ENCODE measurements around the gene KRT36. TPM values are rescaled to one million over a fixed set of nuclear protein-coding genes. Genes with fewer than 3 reads are reported as not detected.

The KRT36 gene
- total RNA-seq, 2 donors from 2014 or later, result not detected

- H3K27me3 ChIP-seq (replicated peaks; ENCODE audit: insufficient read depth), result no peaks in the 10 kb centered on the region
- H3K9me3 ChIP-seq, result no peaks in the 10 kb centered on the region
- no peaks in the 10 kb centered on the region for H3K36me3 ChIP-seq
- H3K27ac ChIP-seq, result no peak overlapping the region
- no peaks in the 10 kb centered on the region for H3K4me1 ChIP-seq (replicated peaks)
- 95% methylated on average over 10 of the region's 10 CpGs for WGBS
- DNase-seq (ENCODE audit: low spot score), result no peak
- H3K4me3 ChIP-seq, result no peak overlapping the region
- TF ChIP-seq POLR2A (IDR thresholded peaks at IDR 0.05) (no peak), POLR2AphosphoS5 (IDR thresholded peaks at IDR 0.05) (no peak), CTCF (IDR thresholded peaks at IDR 0.05) (no peak)
- intact Hi-C loops (cut with DNase I), result no loop called here
Measured at GRCh38 chr17:41480581-41480980, 9.1 kb downstream of the KRT36 start.

GRCh38 chr17:41480136-41480535 lies 9.6 kb downstream of the KRT36 start:
- intact Hi-C loops (cut with DNase I), result no loop called here
- WGBS, result 81% methylated on average over 2 of the region's 2 CpGs

GRCh38 chr17:41478237-41478636 lies 11.5 kb downstream of the KRT36 start:
- Histone ChIP-seq H3K27me3 (replicated peaks; ENCODE audit: insufficient read depth) (no peaks in the 10 kb centered on the region), H3K9me3 (no peaks in the 10 kb centered on the region), H3K4me3 (no peak overlapping the region), H3K4me1 (replicated peaks) (no peaks in the 10 kb centered on the region), H3K27ac (no peak overlapping the region), H3K36me3 (no peaks in the 10 kb centered on the region)
- WGBS, result 87% methylated on average over 8 of the region's 8 CpGs
- DNase-seq (ENCODE audit: low spot score), result no peak
- intact Hi-C loops (cut with DNase I), result no loop called here
- TF ChIP-seq POLR2A (IDR thresholded peaks at IDR 0.05) (no peak), POLR2AphosphoS5 (IDR thresholded peaks at IDR 0.05) (no peak), CTCF (IDR thresholded peaks at IDR 0.05) (no peak)

More at GRCh38 chr17:41480136-41480535, 9.6 kb downstream of the KRT36 start:
- Histone ChIP-seq H3K4me1 (replicated peaks) (no peaks in the 10 kb centered on the region), H3K27ac (no peak overlapping the region), H3K36me3 (no peaks in the 10 kb centered on the region), H3K9me3 (no peaks in the 10 kb centered on the region), H3K4me3 (no peak overlapping the region), H3K27me3 (replicated peaks; ENCODE audit: insufficient read depth) (no peaks in the 10 kb centered on the region)
- TF ChIP-seq CTCF (IDR thresholded peaks at IDR 0.05) (no peak), POLR2A (IDR thresholded peaks at IDR 0.05) (no peak), POLR2AphosphoS5 (IDR thresholded peaks at IDR 0.05) (no peak)
- DNase-seq (ENCODE audit: low spot score), result no peak

GRCh38 chr17:41476866-41477815 lies 12.6 kb downstream of the KRT36 start:
- 93% methylated on average over 22 of the region's 22 CpGs for WGBS
- H3K27me3 ChIP-seq (replicated peaks; ENCODE audit: insufficient read depth), result no peaks in the 10 kb centered on the region
- intact Hi-C loops (cut with DNase I), result no loop called here
- H3K4me3 ChIP-seq, result no peak overlapping the region
- no peaks in the 10 kb centered on the region for H3K9me3 ChIP-seq
- no peaks in the 10 kb centered on the region for H3K36me3 ChIP-seq
- TF ChIP-seq POLR2A (IDR thresholded peaks at IDR 0.05), result no peak
- TF ChIP-seq CTCF (IDR thresholded peaks at IDR 0.05), result no peak
- no peak for TF ChIP-seq POLR2AphosphoS5 (IDR thresholded peaks at IDR 0.05)
- no peak overlapping the region for H3K27ac ChIP-seq
- DNase-seq (ENCODE audit: low spot score), result no peak
- no peaks in the 10 kb centered on the region for H3K4me1 ChIP-seq (replicated peaks)

GRCh38 chr17:41475421-41475820 lies 14.3 kb downstream of the KRT36 start:
- DNase-seq (ENCODE audit: low spot score), result no peak
- intact Hi-C loops (cut with DNase I), result no loop called here
- H3K4me1 ChIP-seq (replicated peaks), result no peaks in the 10 kb centered on the region
- WGBS, result 87% methylated on average over 4 of the region's 4 CpGs
- H3K27ac ChIP-seq, result no peak overlapping the region
- TF ChIP-seq POLR2AphosphoS5 (IDR thresholded peaks at IDR 0.05), result no peak
- TF ChIP-seq CTCF (IDR thresholded peaks at IDR 0.05), result no peak
- no peak for TF ChIP-seq POLR2A (IDR thresholded peaks at IDR 0.05)
- H3K4me3 ChIP-seq, result no peak overlapping the region
- no peaks in the 10 kb centered on the region for H3K9me3 ChIP-seq
- H3K27me3 ChIP-seq (replicated peaks; ENCODE audit: insufficient read depth), result no peaks in the 10 kb centered on the region
- no peaks in the 10 kb centered on the region for H3K36me3 ChIP-seq
